ENCODE measurements around the gene ZMYND11. TPM values are rescaled to one million over a fixed set of nuclear protein-coding genes. Genes with fewer than 3 reads are reported as not detected.

ZMYND11 gene
- total RNA-seq, 1 experiment from 2014 or later: 37.5 TPM

GRCh38 chr10:106740-107139 is 28.5 kb upstream of the ZMYND11 start:
- TF ChIP-seq SIN3A (IDR thresholded peaks at IDR 0.05; ENCODE audit: borderline replicate concordance, insufficient read depth, low read depth, low read length) (no peak), POLR2AphosphoS5 (IDR thresholded peaks at IDR 0.05; ENCODE audit: low read depth, low read length) (no peak), CTCF (IDR thresholded peaks at IDR 0.05) (no peak), TCF7L2 (IDR thresholded peaks at IDR 0.05; ENCODE audit: low read depth, low read length) (no peak), REST (IDR thresholded peaks at IDR 0.05; ENCODE audit: insufficient read depth in 1 of 2, low read depth in 2 of 2, low read length in 1 of 2) (no peak)
- DNase-seq (ENCODE audit: low read depth, low spot score): no peak
- H3K36me3 ChIP-seq (ENCODE audit: control insufficient read depth, insufficient read depth, low read length): no peaks in the 10 kb centered on the region
- intact Hi-C loops (cut with micrococcal nuclease; ENCODE audit: unreplicated experiment): no loop called here
- no peak for ATAC-seq
- H3K27ac ChIP-seq (ENCODE audit: low read length): no peak overlapping the region
- no peaks in the 10 kb centered on the region for H3K9me3 ChIP-seq (ENCODE audit: control insufficient read depth, insufficient read depth, low read depth, low read length)
- H3K4me1 ChIP-seq (ENCODE audit: control insufficient read depth, insufficient read depth, low read length): no peaks in the 10 kb centered on the region
- H3K27me3 ChIP-seq (ENCODE audit: control insufficient read depth, insufficient read depth, low read length): no peaks in the 10 kb centered on the region
- no peak overlapping the region for H3K4me3 ChIP-seq (ENCODE audit: low read depth in 2 of 2, low read length in 2 of 2)
- in situ Hi-C loops (cut with HindIII; ENCODE audit: low pct_unique_long_range_greater_than_20kb, low sequenced_read_pairs): no loop called here
- BruUV-seq (replicated peaks): no TSS peak
- ChIA-PET CTCF (no interaction called here), POLR2A (no interaction called here)

GRCh38 chr10:112246-112645 is 23.0 kb upstream of the ZMYND11 start:
- ChIA-PET POLR2A (no interaction called here), CTCF (no interaction called here)
- Histone ChIP-seq H3K4me1 (ENCODE audit: control insufficient read depth, insufficient read depth, low read length) (no peaks in the 10 kb centered on the region), H3K4me3 (ENCODE audit: low read depth in 2 of 2, low read length in 2 of 2) (no peak overlapping the region), H3K27ac (ENCODE audit: low read length) (no peak overlapping the region), H3K27me3 (ENCODE audit: control insufficient read depth, insufficient read depth, low read length) (no peaks in the 10 kb centered on the region), H3K9me3 (ENCODE audit: control insufficient read depth, insufficient read depth, low read depth, low read length) (no peaks in the 10 kb centered on the region), H3K36me3 (ENCODE audit: control insufficient read depth, insufficient read depth, low read length) (no peaks in the 10 kb centered on the region)
- DNase-seq (ENCODE audit: low read depth, low spot score) (no peak), ATAC-seq (no peak)
- no TSS peak for BruUV-seq (replicated peaks)
- no peak for TF ChIP-seq REST (IDR thresholded peaks at IDR 0.05; ENCODE audit: insufficient read depth in 1 of 2, low read depth in 2 of 2, low read length in 1 of 2)
- TF ChIP-seq CTCF (IDR thresholded peaks at IDR 0.05): no peak
- no peak for TF ChIP-seq POLR2AphosphoS5 (IDR thresholded peaks at IDR 0.05; ENCODE audit: low read depth, low read length)
- TF ChIP-seq TCF7L2 (IDR thresholded peaks at IDR 0.05; ENCODE audit: low read depth, low read length): no peak
- no peak for TF ChIP-seq SIN3A (IDR thresholded peaks at IDR 0.05; ENCODE audit: borderline replicate concordance, insufficient read depth, low read depth, low read length)
- in situ Hi-C loops (cut with HindIII; ENCODE audit: low pct_unique_long_range_greater_than_20kb, low sequenced_read_pairs): no loop called here
- intact Hi-C loops (cut with micrococcal nuclease; ENCODE audit: unreplicated experiment): no loop called here

All from Panc1 (cell line).